ENCODE results near the gene ESYT3. TPM values are rescaled to one million over a fixed set of nuclear protein-coding genes. Genes with fewer than 3 reads are reported as not detected.
A peak's percentile ranks its signal among the peaks of the same experiment; 100 is the strongest.

ESYT3 gene, protein sequence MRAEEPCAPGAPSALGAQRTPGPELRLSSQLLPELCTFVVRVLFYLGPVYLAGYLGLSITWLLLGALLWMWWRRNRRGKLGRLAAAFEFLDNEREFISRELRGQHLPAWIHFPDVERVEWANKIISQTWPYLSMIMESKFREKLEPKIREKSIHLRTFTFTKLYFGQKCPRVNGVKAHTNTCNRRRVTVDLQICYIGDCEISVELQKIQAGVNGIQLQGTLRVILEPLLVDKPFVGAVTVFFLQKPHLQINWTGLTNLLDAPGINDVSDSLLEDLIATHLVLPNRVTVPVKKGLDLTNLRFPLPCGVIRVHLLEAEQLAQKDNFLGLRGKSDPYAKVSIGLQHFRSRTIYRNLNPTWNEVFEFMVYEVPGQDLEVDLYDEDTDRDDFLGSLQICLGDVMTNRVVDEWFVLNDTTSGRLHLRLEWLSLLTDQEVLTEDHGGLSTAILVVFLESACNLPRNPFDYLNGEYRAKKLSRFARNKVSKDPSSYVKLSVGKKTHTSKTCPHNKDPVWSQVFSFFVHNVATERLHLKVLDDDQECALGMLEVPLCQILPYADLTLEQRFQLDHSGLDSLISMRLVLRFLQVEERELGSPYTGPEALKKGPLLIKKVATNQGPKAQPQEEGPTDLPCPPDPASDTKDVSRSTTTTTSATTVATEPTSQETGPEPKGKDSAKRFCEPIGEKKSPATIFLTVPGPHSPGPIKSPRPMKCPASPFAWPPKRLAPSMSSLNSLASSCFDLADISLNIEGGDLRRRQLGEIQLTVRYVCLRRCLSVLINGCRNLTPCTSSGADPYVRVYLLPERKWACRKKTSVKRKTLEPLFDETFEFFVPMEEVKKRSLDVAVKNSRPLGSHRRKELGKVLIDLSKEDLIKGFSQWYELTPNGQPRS
- 0.94 TPM for total RNA-seq

DNA sequence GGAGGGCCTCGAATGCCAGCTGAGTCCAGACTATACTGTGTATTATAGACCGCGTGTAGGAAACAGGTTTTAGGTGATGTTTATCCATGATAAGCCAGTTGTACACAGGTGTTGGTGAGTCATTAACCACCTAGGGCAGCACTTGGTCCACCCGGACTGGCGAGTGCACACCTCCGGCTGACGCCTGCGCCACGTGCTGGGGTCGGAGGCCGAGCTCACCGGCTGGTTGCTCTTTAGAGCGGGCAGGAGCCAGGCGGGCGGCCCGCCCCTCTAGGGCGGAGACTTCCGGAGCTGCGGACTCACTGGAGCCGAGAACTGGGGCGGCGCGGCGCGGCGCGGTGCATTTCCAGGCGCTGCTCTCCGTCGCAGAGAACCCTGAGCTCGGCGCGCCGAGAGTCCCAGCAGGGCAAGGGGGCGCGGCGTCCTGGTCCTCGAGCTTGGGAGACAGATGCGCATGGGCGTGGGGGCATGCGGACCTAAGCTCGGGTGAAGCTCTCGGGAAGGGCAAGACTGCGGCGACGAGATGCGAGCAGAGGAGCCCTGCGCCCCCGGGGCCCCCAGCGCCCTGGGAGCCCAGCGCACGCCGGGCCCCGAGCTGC is at the start of gene ESYT3:
Gene ESYT3 (plus strand): TSS at position 341 of the 599 bp plus-strand sequence. CDS start 183 bp downstream, at position 524.
- DNase-seq (ENCODE audit: low spot score), result peak; percentile 64

DNA sequence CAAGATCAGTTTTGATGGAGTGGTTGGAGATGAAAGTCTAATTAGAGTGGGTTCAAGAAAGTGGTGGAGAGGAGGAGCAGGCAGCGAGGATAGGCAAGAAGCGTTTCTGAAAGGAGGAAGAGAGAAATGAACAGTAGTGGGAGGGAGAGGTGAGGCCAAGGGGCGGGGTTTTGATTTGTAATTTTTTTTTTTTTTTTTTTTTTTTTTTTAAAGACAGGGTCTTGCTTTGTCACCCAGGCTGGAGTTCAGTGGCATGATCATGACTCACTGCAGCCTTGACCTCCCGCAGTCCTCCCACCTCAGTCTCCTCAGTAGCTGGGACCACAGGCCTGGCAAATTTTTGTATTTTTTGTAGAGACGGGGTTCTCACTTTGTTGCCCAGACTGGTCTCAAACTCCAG is 49.4 kb upstream of the ESYT3 start:
- DNase-seq (ENCODE audit: low spot score), result no peak

DNA sequence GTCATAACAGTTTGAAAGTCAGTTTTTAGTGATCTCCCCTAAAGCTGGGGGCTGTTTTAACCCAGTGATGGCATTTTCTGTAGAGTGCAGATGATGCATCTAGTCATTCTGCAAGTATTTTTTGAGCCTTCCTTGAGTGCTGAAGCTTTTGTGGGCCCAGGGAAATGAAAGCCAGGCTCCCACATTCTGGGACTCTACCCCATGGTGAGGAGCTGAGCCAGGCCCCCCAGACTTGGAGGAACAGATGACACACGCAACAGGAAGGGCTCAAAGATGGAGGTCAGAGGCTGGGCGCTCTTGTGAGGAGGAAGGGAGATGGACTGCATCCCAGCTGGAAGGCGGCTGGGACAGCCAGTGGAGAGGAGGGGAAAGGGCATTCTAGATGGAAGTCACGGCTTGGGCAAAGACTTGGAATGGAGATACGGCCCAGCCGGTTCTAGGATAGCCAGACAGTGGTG is 45.2 kb upstream of the ESYT3 start:
- no peak for DNase-seq (ENCODE audit: low spot score)

DNA sequence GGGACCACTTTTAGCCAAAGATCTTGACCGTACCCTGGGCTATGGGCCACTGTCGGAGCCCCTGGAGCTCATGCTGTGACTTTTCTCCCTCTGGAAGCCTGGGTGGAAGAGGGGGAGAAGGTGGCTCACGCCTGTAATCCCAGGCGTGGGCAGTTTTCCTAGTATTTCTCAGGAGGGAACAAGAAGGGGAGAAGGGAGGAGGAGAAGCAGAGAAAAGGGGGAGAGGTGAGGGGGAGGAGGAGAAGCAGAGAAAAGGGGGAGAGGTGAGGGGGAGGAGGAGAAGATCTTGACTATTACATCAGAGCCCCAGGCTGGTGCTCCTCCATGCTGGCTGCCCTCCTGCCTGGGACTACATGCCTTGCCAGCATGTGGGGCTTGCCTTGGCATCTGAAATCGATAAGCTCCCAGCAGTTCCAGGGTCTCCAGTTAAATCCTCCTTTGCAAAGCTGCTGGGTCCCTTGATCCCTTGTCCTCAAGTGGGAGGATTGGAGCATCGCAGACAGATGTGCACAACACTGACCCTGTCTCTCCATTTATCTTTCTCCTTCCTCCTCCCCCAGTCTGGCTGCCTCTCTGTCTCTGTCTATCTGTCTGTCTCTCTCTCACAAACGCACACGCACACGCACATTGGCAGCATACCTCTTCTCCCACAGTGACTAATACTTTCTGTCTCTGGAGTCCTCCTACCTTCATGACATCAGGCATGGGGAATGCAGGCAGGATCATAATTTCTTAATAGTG is 44.4 kb upstream of the ESYT3 start:
- no peak for DNase-seq (ENCODE audit: low spot score)

DNA sequence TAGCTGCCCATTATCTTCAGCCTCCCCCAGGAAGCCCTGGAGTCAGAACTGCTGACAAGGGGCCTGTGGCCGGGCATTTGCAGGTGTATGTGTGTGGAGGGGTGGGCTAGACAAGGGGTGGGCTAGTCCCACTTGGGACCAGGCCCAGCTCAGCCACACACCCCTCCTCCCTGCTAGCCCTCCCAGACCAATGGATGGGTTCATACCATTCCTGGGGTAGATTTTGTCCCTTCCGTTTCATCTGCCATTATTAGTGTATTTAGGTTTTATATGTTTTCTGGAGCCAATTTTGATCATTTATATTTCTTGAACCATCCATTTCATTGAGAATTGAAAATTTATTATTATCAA is 43.9 kb upstream of the ESYT3 start:
- DNase-seq (ENCODE audit: low spot score), result no peak

DNA sequence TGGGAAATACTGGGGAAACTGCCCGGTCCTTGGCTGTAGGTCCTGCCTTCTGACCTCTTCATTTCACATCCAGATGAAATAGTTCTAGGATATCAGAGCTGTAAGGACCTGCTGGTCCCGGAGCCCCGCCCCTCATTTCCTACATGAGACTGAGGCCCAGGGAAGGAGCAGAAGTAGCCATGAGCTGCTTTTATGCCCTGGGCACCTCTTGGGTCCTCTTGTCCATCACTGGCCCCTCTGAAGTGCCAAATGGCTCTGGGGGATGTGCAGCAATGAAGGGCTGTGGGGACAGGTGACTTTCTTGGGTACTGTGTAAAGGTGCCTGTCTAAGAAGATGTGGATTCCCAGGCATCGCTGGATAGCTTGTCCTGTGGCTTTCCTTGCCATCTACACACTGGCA is 40.3 kb upstream of the ESYT3 start:
- no peak for DNase-seq (ENCODE audit: low spot score)

DNA sequence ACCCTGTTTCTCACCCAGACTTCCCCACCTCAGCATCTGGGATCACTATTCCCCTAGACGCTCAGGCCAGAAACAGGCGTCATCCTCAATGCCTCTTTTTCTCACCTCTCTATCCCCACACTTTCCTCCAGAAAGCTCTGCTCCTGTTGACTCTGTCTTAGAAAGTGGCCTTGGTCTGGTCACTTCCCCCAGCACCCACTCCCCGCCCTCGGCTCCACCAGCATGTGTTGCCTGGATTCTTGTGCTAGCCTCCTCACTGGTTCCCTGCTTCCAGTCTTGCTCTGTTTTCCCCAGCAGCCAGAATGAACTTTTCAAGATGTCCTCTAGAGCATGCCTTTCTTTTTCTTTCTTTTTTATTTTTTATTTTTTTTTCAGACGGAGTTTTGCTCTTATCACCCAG is 39.7 kb upstream of the ESYT3 start:
- no peak for DNase-seq (ENCODE audit: low spot score)

DNA sequence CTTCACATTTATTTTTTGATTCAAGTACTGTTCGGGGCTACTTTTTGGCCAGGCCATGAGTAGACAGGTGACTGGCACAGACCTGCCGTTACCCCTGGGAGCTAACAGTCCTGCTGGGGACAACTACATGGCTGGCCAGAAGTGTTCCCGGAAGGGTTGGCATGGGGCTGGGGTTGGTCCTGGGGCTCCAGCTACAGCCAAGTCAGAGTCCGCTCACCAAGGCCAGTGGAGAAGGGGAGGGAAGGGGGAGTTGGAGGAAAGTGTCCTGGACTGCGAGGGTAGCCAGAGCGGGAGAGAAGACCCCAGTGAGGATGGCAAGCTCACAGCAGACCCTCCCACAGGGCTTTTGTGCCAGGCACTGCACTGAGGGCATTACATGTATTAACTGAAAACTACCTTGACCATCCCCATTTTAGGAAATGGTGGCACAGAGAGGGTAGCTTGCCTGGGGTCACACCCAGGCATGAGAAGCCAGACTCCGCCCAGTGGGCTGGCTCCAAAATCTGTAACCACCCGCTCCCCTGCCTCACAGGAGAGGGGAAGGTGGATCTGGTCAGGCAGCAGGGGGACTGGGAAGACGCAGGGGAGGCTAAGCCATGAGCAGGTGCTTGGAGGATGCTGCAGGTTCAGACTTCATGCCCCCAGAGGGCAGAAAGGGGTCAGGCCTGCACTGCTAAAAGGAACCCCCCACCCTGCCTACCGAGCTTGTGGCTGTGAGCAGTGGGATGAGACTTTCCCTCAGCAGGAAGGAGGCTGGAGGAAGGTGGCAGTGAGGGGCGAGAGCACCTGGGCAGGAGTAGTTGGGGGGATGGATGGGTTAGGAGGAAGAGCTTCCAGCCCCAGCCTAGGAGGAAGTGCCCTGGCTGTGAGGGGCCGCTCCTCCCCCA is 38.3 kb upstream of the ESYT3 start:
- no peak for DNase-seq (ENCODE audit: low spot score)

DNA sequence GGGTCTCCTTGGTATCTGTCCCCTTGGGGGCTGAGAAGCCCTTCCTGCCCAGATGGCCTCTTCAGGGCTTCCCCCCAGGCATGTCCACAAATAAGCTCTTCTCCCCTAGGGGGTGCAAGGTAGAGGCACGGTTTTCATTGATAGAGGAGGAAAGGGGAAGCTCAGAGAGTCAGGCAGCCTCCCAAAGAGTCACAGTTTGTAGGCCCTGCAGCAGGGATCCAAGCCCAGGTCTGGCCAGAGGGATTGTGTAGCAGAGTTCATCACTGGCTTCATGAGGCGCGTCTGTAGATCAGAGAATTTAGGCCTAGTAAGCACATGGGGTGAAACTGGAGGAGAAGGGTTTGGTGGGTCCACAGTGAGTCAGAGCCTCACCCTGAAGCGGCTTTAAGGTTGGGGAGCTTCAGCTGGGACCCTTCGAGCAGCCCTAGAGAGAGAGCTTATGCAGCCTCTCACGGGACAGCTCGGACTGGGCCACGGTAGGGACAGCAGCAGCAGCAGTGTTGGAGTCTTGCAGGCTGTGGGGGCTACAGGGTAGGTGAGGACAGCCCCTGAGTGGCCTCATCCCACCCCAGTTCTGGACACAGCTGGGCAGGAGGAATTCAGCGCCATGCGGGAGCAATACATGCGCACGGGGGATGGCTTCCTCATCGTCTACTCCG is 37.5 kb upstream of the ESYT3 start:
- no peak for DNase-seq (ENCODE audit: low spot score)

DNA sequence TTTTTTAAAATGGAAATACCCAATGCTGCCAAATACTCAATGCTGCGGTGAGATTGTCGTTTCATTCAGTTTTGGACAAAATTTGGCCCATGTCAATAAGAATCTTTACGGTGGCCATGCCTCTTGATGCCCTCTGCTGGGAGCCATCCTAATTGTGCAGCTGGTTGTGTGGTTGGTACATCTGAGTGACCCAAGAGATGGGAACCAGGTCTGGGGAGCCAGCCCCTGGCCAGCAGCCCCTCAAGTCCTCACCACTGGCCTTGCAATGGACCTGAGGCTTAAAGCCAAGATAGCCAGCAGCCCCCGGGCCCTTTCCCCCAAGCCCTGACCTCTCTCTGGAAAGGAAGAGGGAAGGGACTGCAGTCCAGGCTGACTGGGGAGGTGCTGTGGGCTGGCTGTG is 36.4 kb upstream of the ESYT3 start:
- no peak for DNase-seq (ENCODE audit: low spot score)

DNA sequence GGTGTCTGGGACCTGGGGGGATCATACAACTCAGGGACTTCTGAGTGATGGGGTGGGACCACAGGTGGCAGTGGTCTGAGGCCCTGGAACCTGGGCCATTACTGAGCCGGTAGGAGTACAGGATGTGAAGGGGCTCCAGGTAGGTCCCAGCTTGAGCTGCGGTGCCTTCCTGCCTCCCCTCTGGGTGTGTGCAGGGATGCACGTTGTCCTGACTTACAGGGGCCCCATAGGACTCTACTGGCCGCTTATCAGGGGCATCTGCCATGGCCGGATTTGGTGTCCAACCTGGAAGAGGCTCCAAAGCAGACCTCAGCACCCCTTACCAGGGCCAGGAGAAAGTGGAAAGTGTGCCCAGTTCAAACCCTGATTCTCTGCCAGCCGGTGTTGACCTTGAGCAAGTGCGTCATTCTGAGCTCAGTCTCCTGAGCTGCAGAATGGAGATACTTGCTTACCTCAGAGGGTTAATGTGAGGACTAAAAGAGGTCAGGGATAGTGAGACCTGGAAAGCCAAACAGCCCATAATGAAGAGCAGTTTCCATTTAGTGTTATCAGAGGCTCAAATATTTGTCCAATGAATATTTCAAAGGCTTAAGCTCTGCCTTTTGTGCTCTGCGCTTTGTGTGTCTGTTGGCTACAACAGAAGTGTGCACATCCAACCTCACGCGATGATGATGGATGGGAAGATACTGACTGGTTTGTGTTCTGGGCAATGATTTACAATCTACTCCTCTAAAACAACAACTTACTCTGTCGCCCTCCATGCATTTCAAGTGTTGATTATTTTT is 35.4 kb upstream of the ESYT3 start:
- no peak for DNase-seq (ENCODE audit: low spot score)

DNA sequence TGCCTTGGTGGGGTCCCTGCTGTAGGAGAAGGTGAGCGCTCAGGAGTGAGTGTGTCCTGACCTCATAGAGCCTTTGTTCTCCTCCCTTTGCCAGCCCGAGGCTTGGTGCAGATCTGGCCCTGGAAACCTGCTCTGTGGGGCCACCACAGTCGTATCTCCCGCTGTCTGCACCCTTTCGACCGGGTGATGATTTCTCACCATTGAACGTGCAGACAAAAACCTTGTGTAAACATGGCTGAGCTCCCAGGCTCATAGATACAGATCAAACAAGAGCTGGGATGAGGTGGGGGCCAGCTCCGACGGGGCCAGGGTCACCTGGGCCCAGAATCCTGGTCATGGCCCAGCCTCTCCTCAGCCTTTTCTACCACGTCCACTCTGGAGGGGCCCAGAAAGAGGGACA is 34.6 kb upstream of the ESYT3 start:
- DNase-seq (ENCODE audit: low spot score), result no peak

DNA sequence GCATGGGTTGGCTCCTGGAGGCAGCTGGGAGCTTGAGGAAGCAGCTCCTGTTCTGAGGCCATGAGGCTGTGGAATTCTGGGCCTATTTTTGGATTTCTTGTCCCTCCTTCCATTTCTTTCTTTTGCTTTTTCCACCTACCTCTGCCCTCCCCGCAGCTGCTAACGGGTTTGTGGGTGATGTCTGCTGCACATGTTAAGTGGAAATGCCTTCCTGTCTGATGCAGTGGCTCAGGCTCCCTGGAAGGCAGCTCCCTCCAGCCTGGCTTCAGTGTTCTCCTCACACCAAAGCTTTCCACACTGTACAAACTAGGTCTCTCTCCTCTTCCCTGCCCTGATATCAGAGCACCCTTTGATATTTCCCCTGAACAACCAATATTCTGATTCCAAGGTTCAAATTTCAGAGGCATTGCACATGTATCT is 33.8 kb upstream of the ESYT3 start:
- no peak for DNase-seq (ENCODE audit: low spot score)

DNA sequence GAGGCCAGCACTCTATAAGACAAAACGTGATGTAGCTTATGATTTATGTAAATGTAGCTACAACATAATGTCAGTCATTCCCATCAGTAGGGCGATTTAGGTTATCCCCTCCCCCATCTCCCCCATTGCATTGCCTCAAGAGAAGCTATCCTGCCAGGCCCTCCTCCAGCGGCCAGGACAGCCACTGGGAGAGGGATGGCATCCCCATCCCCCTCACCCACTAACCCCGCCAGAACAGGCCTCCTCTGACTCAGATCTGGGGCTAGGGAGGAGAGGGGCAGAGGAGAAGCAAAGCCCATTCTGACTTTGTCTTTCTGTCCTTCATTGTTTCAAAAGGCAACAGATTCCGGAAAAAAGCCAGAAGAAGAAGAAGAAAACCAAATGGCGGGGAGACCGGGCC is 32.6 kb upstream of the ESYT3 start:
- no peak for DNase-seq (ENCODE audit: low spot score)

DNA sequence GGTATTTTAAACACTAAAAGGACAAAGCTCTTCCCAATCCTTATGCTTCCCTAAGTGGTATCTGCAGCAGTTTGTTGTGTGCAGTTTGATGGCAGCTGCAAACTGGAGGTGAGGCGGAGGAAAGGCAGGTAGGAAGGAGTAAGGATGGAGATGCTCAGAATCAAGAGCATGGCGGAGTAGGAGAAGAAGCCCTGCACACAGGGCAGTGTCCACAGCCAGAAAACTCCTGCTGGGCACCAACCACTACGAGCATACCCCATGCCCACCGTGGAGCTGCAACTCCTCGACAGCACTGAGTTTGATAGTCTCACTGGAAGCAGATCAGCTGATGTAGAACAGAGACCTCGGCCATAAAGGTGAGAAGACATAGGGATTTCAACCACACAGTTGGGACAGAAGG is 30.3 kb upstream of the ESYT3 start:
- DNase-seq (ENCODE audit: low spot score), result no peak

DNA sequence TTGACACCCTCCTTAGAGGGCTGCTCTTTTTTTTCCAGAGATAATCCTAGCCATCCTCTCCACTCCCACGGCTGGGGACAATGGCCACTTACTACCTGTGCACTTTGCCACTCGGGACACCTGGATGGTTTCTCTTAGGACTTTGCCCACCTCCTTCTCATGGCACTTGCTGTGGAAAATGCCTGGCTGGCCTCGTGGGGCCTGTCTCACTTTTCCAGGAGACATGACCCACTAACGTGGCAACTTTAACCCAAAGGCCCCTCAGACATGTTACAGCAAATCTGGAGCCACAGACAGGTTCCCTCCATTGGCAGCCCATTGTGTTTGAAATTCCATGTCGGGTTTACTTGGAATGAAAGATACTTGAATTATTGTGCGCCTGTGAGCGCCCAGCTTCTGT is 29.4 kb upstream of the ESYT3 start:
- no peak for DNase-seq (ENCODE audit: low spot score)

DNA sequence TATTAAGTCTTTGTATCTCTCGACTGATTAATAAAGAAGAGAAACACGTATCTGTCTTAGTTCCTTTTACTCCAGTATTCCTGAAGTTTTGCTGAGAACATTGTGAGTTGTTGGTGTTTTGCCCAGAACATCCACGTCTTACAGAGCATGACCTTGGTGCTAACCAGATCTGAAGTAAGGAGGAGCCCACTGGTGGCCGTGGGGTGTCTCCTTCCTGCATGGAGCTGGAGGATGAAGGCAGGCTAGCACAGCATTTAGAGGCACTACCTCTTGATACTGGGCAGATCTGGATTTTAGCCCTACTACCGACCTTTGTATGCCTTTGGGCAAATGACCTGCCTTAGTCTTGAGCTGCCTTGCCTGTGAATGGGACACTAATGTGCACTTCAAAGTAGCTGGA is 28.9 kb upstream of the ESYT3 start:
- no peak for DNase-seq (ENCODE audit: low spot score)

DNA sequence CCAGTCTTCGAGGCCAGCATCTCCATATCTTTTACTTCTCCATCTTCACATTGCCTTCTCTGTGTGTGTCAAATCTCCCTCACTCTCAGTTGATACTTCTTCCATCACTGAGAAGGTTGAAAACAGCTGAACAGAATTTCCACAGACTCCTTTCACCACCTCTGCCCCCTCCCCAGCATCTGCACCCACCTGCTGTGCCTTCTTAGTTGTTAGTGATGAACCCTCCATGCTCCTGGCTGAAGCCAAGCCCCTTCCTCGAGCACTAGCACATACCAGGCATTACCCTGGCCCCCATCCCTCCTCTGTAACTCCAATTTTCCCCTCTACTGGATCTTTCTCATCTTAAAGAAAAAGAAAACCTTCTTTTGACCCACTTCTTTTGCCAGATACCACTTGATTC is 27.8 kb upstream of the ESYT3 start:
- no peak for DNase-seq (ENCODE audit: low spot score)

DNA sequence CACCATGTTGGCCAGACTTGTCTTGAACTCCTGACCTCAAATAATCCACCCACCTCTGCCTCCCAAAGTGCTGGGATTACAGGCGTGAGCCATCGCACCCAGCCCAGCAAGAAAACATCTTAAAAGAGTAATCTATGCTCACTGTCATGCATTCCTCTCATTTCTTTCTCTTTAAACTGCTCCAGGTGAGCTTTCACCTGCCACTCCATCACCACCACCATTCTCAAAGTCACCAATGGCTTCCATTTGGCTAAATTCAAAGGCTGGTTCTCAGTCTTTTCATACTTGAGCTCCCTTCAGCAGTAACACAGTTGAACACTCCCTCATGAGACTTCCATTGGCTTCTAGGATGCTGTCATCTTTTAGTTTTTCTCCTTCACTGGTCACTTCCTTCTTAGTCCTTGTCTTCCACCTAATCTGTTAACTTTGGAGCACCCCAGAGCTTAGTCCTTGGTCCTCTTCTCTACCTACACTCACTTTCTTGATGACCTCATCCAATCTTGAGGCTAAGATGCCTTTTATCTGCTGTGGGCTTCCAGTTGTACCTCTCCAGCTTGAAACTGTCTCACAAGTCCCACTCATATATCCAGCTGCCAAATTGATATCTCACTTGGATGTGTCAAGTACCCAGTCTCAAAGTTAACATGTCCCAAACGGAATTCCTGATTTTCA is 27.0 kb upstream of the ESYT3 start:
- no peak for DNase-seq (ENCODE audit: low spot score)
